ENCODE data around the gene DCLRE1A. TPM values are rescaled to one million over a fixed set of nuclear protein-coding genes. Genes with fewer than 3 reads are reported as not detected.
A peak's percentile ranks its signal among the peaks of the same experiment; 100 is the strongest.

Gene DCLRE1A
- total and polyA plus RNA-seq, 2 donors from 2014 or later = 4.2 to 5.7 TPM

- intact Hi-C loops (cut with DNase I) = no loop called here
- Histone ChIP-seq H3K36me3 (ENCODE audit: control insufficient read depth in 2 of 3, insufficient read depth in 3 of 3, low read length in 3 of 3) (peaks cover 0 to 12% (median 11%) of the 10 kb centered on the region in 3 donors), H3K27me3 (ENCODE audit: control insufficient read depth, insufficient read depth, low read length) (no peaks in the 10 kb centered on the region), H3K27ac (ENCODE audit: low read depth in 2 of 2, low read length in 2 of 2) (no peak overlapping the region), H3K9me3 (ENCODE audit: control insufficient read depth in 2 of 3, insufficient read depth in 1 of 3, low read length in 3 of 3) (no peaks in the 10 kb centered on the region), H3K4me1 (ENCODE audit: control insufficient read depth in 2 of 3, insufficient read depth in 2 of 3, low read depth in 1 of 3, low read length in 3 of 3) (no peaks in the 10 kb centered on the region), H3K4me3 (ENCODE audit: low read length in 3 of 3) (no peak overlapping the region), H3K9ac (ENCODE audit: low read length in 3 of 3) (no peak overlapping the region)
- peak in 1 of 5 donors; percentile 4 for DNase-seq
- FAIRE-seq = no peak
- no peak for TF ChIP-seq CTCF (IDR thresholded peaks at IDR 0.05; ENCODE audit: borderline replicate concordance, extremely low read depth, insufficient read depth)
These were observed 44.1 kb upstream of the DCLRE1A start for GRCh38 chr10:113897693-113898618.

- FAIRE-seq (no peak), DNase-seq (no peak)
- Histone ChIP-seq H3K4me3 (ENCODE audit: low read length in 3 of 3) (no peak overlapping the region), H3K4me1 (ENCODE audit: control insufficient read depth in 2 of 3, insufficient read depth in 2 of 3, low read depth in 1 of 3, low read length in 3 of 3) (no peaks in the 10 kb centered on the region), H3K9ac (ENCODE audit: low read length in 3 of 3) (no peak overlapping the region), H3K36me3 (ENCODE audit: control insufficient read depth in 2 of 3, insufficient read depth in 3 of 3, low read length in 3 of 3) (peaks cover 0 to 5% (median 0%) of the 10 kb centered on the region in 3 donors), H3K27me3 (ENCODE audit: control insufficient read depth, insufficient read depth, low read length) (no peaks in the 10 kb centered on the region), H3K9me3 (ENCODE audit: control insufficient read depth in 2 of 3, insufficient read depth in 1 of 3, low read length in 3 of 3) (no peaks in the 10 kb centered on the region), H3K27ac (ENCODE audit: low read depth in 2 of 2, low read length in 2 of 2) (no peak overlapping the region)
- no peak for TF ChIP-seq CTCF (IDR thresholded peaks at IDR 0.05; ENCODE audit: borderline replicate concordance, extremely low read depth, insufficient read depth)
- intact Hi-C loops (cut with DNase I) = no loop called here
These were observed 41.1 kb upstream of the DCLRE1A start for GRCh38 chr10:113895018-113895417.

- DNase-seq = no peak
- intact Hi-C loops (cut with DNase I) = no loop called here
- Histone ChIP-seq H3K9me3 (ENCODE audit: control insufficient read depth in 2 of 3, insufficient read depth in 1 of 3, low read length in 3 of 3) (no peaks in the 10 kb centered on the region), H3K4me1 (ENCODE audit: control insufficient read depth in 2 of 3, insufficient read depth in 2 of 3, low read depth in 1 of 3, low read length in 3 of 3) (no peaks in the 10 kb centered on the region), H3K9ac (ENCODE audit: low read length in 3 of 3) (no peak overlapping the region), H3K36me3 (ENCODE audit: control insufficient read depth in 2 of 3, insufficient read depth in 3 of 3, low read length in 3 of 3) (peaks cover 0 to 5% (median 0%) of the 10 kb centered on the region in 3 donors), H3K4me3 (ENCODE audit: low read length in 3 of 3) (no peak overlapping the region), H3K27me3 (ENCODE audit: control insufficient read depth, insufficient read depth, low read length) (no peaks in the 10 kb centered on the region), H3K27ac (ENCODE audit: low read depth in 2 of 2, low read length in 2 of 2) (no peak overlapping the region)
- TF ChIP-seq CTCF (IDR thresholded peaks at IDR 0.05; ENCODE audit: borderline replicate concordance, extremely low read depth, insufficient read depth) = no peak
- FAIRE-seq = no peak
These were observed 40.7 kb upstream of the DCLRE1A start for GRCh38 chr10:113894581-113894980.
